Neural progenitor cell (in vitro differentiated cells): ENCODE data around the gene ARL8A. TPM values are rescaled to one million over a fixed set of nuclear protein-coding genes. Genes with fewer than 3 reads are reported as not detected.

ENCODE experiments used
- DNase-seq: peaks from one replicate; pipeline ENCODE4 v3.0.0-alpha.2; 2016; ENCODE audit warnings: low spot score
- H2AFZ ChIP-seq: fragments of 200-600 bp; sonication (generic); replicated peaks from 2 replicates; pipeline ENCODE4 v1.6.1; 2016; ENCODE audit warnings: antibody characterized with exemption
- H3F3A ChIP-seq: fragments of 200-600 bp; sonication (generic); 2 replicates; pipeline ENCODE4 v1.6.1; 2016; ENCODE audit warnings: antibody characterized with exemption, low read depth
- H3K27ac ChIP-seq: fragments of 200-600 bp; sonication (generic); 2 replicates; pipeline ENCODE4 v1.5.1; 2016; ENCODE audit warnings: mild to moderate bottlenecking
- H3K27me3 ChIP-seq: fragments of 200-600 bp; sonication (generic); 2 replicates; pipeline ENCODE4 v1.6.1; 2016; ENCODE audit warnings: mild to moderate bottlenecking, moderate library complexity
- H3K36me3 ChIP-seq: fragments of 200-600 bp; sonication (generic); 2 replicates; pipeline ENCODE4 v1.5.1; 2016
- H3K4me1 ChIP-seq: fragments of 200-600 bp; sonication (generic); 2 replicates; pipeline ENCODE4 v1.6.1; 2016; ENCODE audit warnings: mixed run types
- H3K4me2 ChIP-seq: fragments of 200-600 bp; sonication (generic); 2 replicates; pipeline ENCODE4 v1.6.1; 2016
- H3K4me3 ChIP-seq: fragments of 200-600 bp; sonication (generic); 2 replicates; pipeline ENCODE4 v1.5.1; 2016
- H3K79me2 ChIP-seq: fragments of 200-600 bp; sonication (generic); 2 replicates; pipeline ENCODE4 v1.6.1; 2016; ENCODE audit warnings: low read depth
- H3K9ac ChIP-seq: fragments of 200-600 bp; sonication (generic); 2 replicates; pipeline ENCODE4 v1.6.1; 2016
- H3K9me3 ChIP-seq: fragments of 200-600 bp; sonication (generic); 2 replicates; pipeline ENCODE4 v1.5.1; 2016; ENCODE audit warnings: low read depth
- H4K20me1 ChIP-seq: fragments of 200-600 bp; sonication (generic); 2 replicates; pipeline ENCODE4 v1.6.1; 2016; ENCODE audit warnings: low read depth
- H3K27ac Mint-ChIP-seq: 3 replicates; pipeline ENCODE4 v1.8.0; 2021; ENCODE audit warnings: mixed read lengths
- H3K27me3 Mint-ChIP-seq: 2 replicates; pipeline ENCODE4 v1.8.0; 2022; ENCODE audit warnings: low read depth, mild to moderate bottlenecking, inconsistent platforms, moderate library complexity, mixed read lengths; ENCODE audit not compliant: insufficient read depth
- H3K36me3 Mint-ChIP-seq: 3 replicates; pipeline ENCODE4 v1.8.0; 2021; ENCODE audit warnings: mixed read lengths
- H3K4me1 Mint-ChIP-seq: 3 replicates; pipeline ENCODE4 v1.8.0; 2021; ENCODE audit warnings: mixed read lengths
- H3K4me3 Mint-ChIP-seq: 3 replicates; pipeline ENCODE4 v1.8.0; 2021; ENCODE audit warnings: mild to moderate bottlenecking, moderate library complexity, mixed read lengths
- H3K9me3 Mint-ChIP-seq: 3 replicates; pipeline ENCODE4 v1.8.0; 2020; ENCODE audit warnings: mixed read lengths
- EZH2 ChIP-seq: fragments of 200-600 bp; sonication (generic); IDR thresholded peaks from 2 replicates; pipeline ENCODE4 v1.6.1; 2017; ENCODE audit warnings: antibody characterized with exemption, mild to moderate bottlenecking, moderate library complexity
- EZH2phosphoT487 ChIP-seq: fragments of 200-600 bp; sonication (generic); IDR thresholded peaks from 2 replicates; pipeline ENCODE4 v1.6.1; 2017; ENCODE audit warnings: antibody characterized with exemption
- total RNA-seq: library from RNA; depleted of rRNA; stranded (reverse); fragments of >200 nt; gene quantifications from 2 replicates; pipeline ENCODE4 v1.2.3, GENCODE V29; 2015; ENCODE audit warnings: low replicate concordance
- TF ChIP-seq, protein P1 (sequence below): fragments of 200-600 bp; sonication (generic); IDR thresholded peaks from 2 replicates; pipeline ENCODE4 v1.5.1; 2017; ENCODE audit warnings: antibody characterized with exemption, mild to moderate bottlenecking

Gene ARL8A
- total RNA-seq, 1 donor from 2014 or later: 13.3 TPM

DNA sequence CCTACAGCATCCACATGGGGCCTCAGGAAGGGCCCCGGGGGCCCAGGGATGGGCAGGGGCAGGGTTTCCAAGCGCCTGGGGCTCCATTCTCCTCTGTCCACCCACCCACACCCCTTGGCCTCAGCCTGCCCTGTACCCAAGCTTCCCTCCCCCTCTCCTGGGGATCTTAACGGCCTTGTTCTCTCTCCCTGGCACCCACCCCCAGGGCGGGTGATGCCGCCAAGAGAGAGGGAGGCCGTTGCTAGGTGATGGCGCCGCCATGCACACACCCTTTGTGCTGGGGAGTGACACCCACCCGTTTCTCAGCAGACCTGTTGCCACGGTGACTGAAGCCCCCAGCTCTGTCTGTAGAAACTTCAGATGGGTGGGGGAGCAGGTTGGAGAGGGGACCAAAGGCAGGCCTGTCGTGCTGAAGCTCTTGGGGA, 14.2 kb downstream of the ARL8A start:
- TF ChIP-seq, protein P1, sequence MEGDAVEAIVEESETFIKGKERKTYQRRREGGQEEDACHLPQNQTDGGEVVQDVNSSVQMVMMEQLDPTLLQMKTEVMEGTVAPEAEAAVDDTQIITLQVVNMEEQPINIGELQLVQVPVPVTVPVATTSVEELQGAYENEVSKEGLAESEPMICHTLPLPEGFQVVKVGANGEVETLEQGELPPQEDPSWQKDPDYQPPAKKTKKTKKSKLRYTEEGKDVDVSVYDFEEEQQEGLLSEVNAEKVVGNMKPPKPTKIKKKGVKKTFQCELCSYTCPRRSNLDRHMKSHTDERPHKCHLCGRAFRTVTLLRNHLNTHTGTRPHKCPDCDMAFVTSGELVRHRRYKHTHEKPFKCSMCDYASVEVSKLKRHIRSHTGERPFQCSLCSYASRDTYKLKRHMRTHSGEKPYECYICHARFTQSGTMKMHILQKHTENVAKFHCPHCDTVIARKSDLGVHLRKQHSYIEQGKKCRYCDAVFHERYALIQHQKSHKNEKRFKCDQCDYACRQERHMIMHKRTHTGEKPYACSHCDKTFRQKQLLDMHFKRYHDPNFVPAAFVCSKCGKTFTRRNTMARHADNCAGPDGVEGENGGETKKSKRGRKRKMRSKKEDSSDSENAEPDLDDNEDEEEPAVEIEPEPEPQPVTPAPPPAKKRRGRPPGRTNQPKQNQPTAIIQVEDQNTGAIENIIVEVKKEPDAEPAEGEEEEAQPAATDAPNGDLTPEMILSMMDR: no peak
- TF ChIP-seq EZH2 (no peak), EZH2phosphoT487 (no peak)
- Histone ChIP-seq H3K27me3 (no peaks in the 10 kb centered on the region), H3K9ac (no peak overlapping the region), H3K4me1 (no peaks in the 10 kb centered on the region), H4K20me1 (peaks cover under 1% of the 10 kb centered on the region), H3F3A (peaks cover 9% of the 10 kb centered on the region), H2AFZ (no peak overlapping the region), H3K79me2 (no peaks in the 10 kb centered on the region), H3K36me3 (no peaks in the 10 kb centered on the region), H3K4me3 (no peak overlapping the region), H3K27ac (no peak overlapping the region), H3K4me2 (no peak overlapping the region), H3K9me3 (no peaks in the 10 kb centered on the region)
- peak; percentile 16 for DNase-seq
- Mint-ChIP-seq H3K27me3 (peaks cover 9% of the 10 kb centered on the region), H3K36me3 (no peaks in the 10 kb centered on the region), H3K4me3 (no peak overlapping the region), H3K9me3 (no peaks in the 10 kb centered on the region), H3K27ac (no peak overlapping the region), H3K4me1 (peaks cover 12% of the 10 kb centered on the region)

DNA sequence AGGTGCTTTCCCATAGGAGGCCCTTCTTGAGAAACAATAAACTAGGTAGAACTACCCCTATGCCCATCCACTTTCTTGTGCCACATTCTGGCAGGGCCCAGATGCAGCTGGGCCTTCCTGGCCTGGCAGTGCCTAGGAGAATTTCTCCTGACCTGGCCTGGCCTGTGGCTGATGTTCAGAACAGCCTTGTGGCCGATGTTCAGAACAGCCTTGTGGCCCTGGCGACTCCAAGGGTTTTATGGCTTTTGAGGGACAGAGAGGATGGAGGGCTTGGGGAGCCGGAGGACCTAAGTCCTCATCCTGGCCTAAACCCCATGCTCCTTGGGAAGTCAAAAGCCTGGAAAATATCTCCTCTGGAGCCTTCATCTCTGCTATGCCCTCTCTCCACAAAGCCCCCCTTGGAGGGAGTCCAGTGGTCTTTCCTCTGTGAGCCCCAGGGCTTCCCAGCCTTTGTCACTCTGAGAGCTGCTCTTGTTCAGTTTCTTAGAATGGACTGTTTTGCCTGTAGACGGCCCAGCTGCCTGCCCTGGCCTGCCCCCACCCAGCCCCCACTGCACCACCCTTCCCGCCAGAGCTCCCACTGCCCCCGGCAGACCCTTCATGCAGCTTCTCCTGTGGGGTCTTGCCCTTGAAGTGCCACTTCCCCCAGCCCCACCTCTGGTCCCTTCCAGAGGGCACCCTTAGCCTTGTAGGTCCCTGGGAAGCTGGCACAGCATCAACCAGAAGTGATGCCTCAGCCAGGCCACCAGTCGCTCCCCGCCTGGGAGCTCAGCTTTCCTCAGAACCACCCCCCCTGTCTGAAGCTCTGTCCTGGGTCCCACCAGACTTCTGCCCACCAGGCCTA, 14.9 kb downstream of the ARL8A start:
- TF ChIP-seq EZH2phosphoT487 (no peak), EZH2 (no peak)
- TF ChIP-seq, protein P1: no peak
- Mint-ChIP-seq H3K4me1 (peaks cover 12% of the 10 kb centered on the region), H3K4me3 (no peak overlapping the region), H3K27me3 (peaks cover 9% of the 10 kb centered on the region), H3K27ac (no peak overlapping the region), H3K36me3 (no peaks in the 10 kb centered on the region), H3K9me3 (no peaks in the 10 kb centered on the region)
- Histone ChIP-seq H3K4me3 (no peak overlapping the region), H3K27ac (no peak overlapping the region), H3K4me1 (no peaks in the 10 kb centered on the region), H3K4me2 (no peak overlapping the region), H4K20me1 (no peaks in the 10 kb centered on the region), H3K79me2 (no peaks in the 10 kb centered on the region), H3K36me3 (no peaks in the 10 kb centered on the region), H2AFZ (no peak overlapping the region), H3K9ac (no peak overlapping the region), H3F3A (peaks cover 8% of the 10 kb centered on the region), H3K27me3 (no peaks in the 10 kb centered on the region), H3K9me3 (no peaks in the 10 kb centered on the region)
- DNase-seq: no peak

DNA sequence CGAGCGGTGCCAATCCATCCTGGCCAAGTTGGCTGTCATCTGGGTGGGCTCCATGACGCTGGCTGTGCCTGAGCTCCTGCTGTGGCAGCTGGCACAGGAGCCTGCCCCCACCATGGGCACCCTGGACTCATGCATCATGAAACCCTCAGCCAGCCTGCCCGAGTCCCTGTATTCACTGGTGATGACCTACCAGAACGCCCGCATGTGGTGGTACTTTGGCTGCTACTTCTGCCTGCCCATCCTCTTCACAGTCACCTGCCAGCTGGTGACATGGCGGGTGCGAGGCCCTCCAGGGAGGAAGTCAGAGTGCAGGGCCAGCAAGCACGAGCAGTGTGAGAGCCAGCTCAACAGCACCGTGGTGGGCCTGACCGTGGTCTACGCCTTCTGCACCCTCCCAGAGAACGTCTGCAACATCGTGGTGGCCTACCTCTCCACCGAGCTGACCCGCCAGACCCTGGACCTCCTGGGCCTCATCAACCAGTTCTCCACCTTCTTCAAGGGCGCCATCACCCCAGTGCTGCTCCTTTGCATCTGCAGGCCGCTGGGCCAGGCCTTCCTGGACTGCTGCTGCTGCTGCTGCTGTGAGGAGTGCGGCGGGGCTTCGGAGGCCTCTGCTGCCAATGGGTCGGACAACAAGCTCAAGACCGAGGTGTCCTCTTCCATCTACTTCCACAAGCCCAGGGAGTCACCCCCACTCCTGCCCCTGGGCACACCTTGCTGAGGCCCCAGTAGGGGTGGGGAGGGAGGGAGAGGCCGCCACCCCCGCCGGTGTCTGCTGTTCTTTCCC, 16.5 kb downstream of the ARL8A start:
- Mint-ChIP-seq H3K36me3 (no peaks in the 10 kb centered on the region), H3K27ac (no peak overlapping the region), H3K9me3 (no peaks in the 10 kb centered on the region), H3K27me3 (peaks cover 9% of the 10 kb centered on the region), H3K4me1 (peaks cover 15% of the 10 kb centered on the region), H3K4me3 (no peak overlapping the region)
- H3K79me2 ChIP-seq: no peaks in the 10 kb centered on the region
- H3K4me2 ChIP-seq: no peak overlapping the region
- H3K36me3 ChIP-seq: no peaks in the 10 kb centered on the region
- no peak overlapping the region for H3K4me3 ChIP-seq
- H4K20me1 ChIP-seq: no peaks in the 10 kb centered on the region
- no peak overlapping the region for H3K9ac ChIP-seq
- no peaks in the 10 kb centered on the region for H3K9me3 ChIP-seq
- H2AFZ ChIP-seq: no peak overlapping the region
- DNase-seq: no peak
- no peaks in the 10 kb centered on the region for H3K27me3 ChIP-seq
- H3F3A ChIP-seq: peaks cover 12% of the 10 kb centered on the region
- no peaks in the 10 kb centered on the region for H3K4me1 ChIP-seq
- TF ChIP-seq EZH2: no peak
- no peak for TF ChIP-seq EZH2phosphoT487
- TF ChIP-seq, protein P1: no peak
- no peak overlapping the region for H3K27ac ChIP-seq
